PC-9 (cell line): ENCODE results near the gene LHX6. TPM values are rescaled to one million over a fixed set of nuclear protein-coding genes. Genes with fewer than 3 reads are reported as not detected.

Experiments used
- BruUV-seq: library from RNA; stranded (reverse); fragments of 400-500 nt; replicated peaks from 2 replicates; lab custom pipeline; 2021; lab: Mats Ljungman, UMichigan
- CTCF ChIA-PET: fragments of 300-600 bp; sonication (Branson Sonifier 250); formaldehyde crosslinking; loops from one replicate; lab custom pipeline; 2022; ENCODE audit warnings: antibody characterized with exemption; lab: Charles Lee
- POLR2A ChIA-PET: fragments of 300-600 bp; sonication (Branson Sonifier 250); formaldehyde crosslinking; loops from one replicate; lab custom pipeline; 2022; ENCODE audit warnings: antibody characterized with exemption; ENCODE audit not compliant: unreplicated experiment; lab: Charles Lee
- DNase-seq, 2 experiments: peaks; one replicate each; pipeline versions ENCODE4 v3.0.0 to v3.0.0-alpha.2; 2015 to 2022; ENCODE audit warnings: mixed read lengths in 1 of 2
- H2AFZ ChIP-seq: fragments of 200-600 bp; sonication (generic); 2 replicates; pipeline ENCODE4 v1.8.1; 2017; ENCODE audit warnings: antibody characterized with exemption
- H3F3A ChIP-seq: fragments of 200-600 bp; sonication (generic); 2 replicates; pipeline ENCODE4 v1.8.1; 2017; ENCODE audit warnings: antibody characterized with exemption, mild to moderate bottlenecking, low read depth; ENCODE audit not compliant: insufficient read depth
- H3K27ac ChIP-seq: fragments of 200-600 bp; sonication (generic); 2 replicates; pipeline ENCODE4 v1.6.1; 2016; ENCODE audit warnings: mixed run types
- H3K27me3 ChIP-seq: fragments of 200-600 bp; sonication (generic); 2 replicates; pipeline ENCODE4 v1.6.1; 2016; ENCODE audit warnings: low read depth, mixed run types; ENCODE audit not compliant: insufficient read depth
- H3K36me3 ChIP-seq: fragments of 200-600 bp; sonication (generic); 2 replicates; pipeline ENCODE4 v1.6.1; 2016; ENCODE audit warnings: low read depth, mixed run types
- H3K4me1 ChIP-seq: fragments of 200-600 bp; sonication (generic); replicated peaks from 2 replicates; pipeline ENCODE4 v1.6.1; 2016; ENCODE audit warnings: mixed run types; ENCODE audit not compliant: insufficient read depth
- H3K4me2 ChIP-seq: fragments of 200-600 bp; sonication (generic); 2 replicates; pipeline ENCODE4 v1.6.1; 2017; ENCODE audit warnings: mixed run types
- H3K4me3 ChIP-seq: fragments of 200-600 bp; sonication (generic); 2 replicates; pipeline ENCODE4 v1.6.1; 2016; ENCODE audit warnings: mixed run types
- H3K79me2 ChIP-seq: fragments of 200-600 bp; sonication (generic); 2 replicates; pipeline ENCODE4 v1.6.1; 2017; ENCODE audit warnings: low read depth, mixed run types
- H3K9me2 ChIP-seq: fragments of 200-600 bp; sonication (generic); 2 replicates; pipeline ENCODE4 v1.8.1; 2017; ENCODE audit warnings: mild to moderate bottlenecking; ENCODE audit not compliant: insufficient read depth
- H3K9me3 ChIP-seq: fragments of 200-600 bp; sonication (generic); 2 replicates; pipeline ENCODE4 v1.8.1; 2016; ENCODE audit warnings: low read depth; ENCODE audit not compliant: insufficient read depth
- H4K20me1 ChIP-seq: fragments of 200-600 bp; sonication (generic); 2 replicates; pipeline ENCODE4 v1.8.1; 2017; ENCODE audit not compliant: insufficient read depth
- EZH2 ChIP-seq: fragments of 200-600 bp; sonication (generic); IDR thresholded peaks from 2 replicates; pipeline ENCODE4 v1.8.0; 2017; ENCODE audit warnings: antibody characterized with exemption, low read depth
- intact Hi-C: fragments of 100-400 bp; cut with micrococcal nuclease; formaldehyde crosslinking; loops from one replicate; pipeline ENCODE4 v1.10.0; 2022; ENCODE audit not compliant: unreplicated experiment
- total RNA-seq: library from RNA; stranded (reverse); gene quantifications from 2 replicates; pipeline ENCODE4 v1.2.3, GENCODE V29; 2021
- TF ChIP-seq, protein P1 (sequence below): fragments of 200-600 bp; sonication (generic); conservative IDR thresholded peaks from 2 replicates; pipeline ENCODE4 v1.6.1; 2017; ENCODE audit warnings: mixed run types, antibody characterized with exemption, mild to moderate bottlenecking, moderate library complexity

LHX6 gene
- total RNA-seq, 1 experiment from 2014 or later, result not detected

DNA sequence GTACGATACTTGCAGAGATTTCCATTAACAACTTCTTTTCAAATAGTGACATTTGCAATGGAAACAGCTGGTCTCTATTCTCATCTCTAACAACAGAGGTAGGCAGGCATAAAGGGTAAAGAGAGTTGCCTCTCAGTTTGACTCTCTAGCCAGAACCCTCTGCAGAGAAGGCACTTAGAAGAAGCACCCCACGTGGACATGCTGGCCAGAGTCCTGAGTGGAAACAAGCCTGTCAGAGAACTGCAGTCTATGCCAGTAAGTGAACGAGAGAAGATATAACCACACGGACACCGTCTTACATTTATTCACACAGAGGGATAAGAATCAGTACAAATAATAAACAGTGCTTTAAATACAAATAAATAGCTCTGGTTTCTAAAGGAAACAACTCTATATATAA is 11.0 kb upstream of the LHX6 start:
- H3K4me2 ChIP-seq, result no peak overlapping the region
- H3K27me3 ChIP-seq, result no peaks in the 10 kb centered on the region
- H2AFZ ChIP-seq, result no peak overlapping the region
- H3K9me3 ChIP-seq, result no peaks in the 10 kb centered on the region
- DNase-seq, result no peak
- H3K79me2 ChIP-seq, result no peaks in the 10 kb centered on the region
- H4K20me1 ChIP-seq, result peaks cover 3% of the 10 kb centered on the region; the same call in 1 of the 2 replicates
- no peaks in the 10 kb centered on the region for H3K9me2 ChIP-seq
- ChIA-PET POLR2A (no interaction called here), CTCF (no interaction called here)
- intact Hi-C loops, result no loop called here
- no peaks in the 10 kb centered on the region; the same call in 1 of the 2 replicates for H3K36me3 ChIP-seq
- no TSS peak for BruUV-seq
- no peak overlapping the region for H3K4me3 ChIP-seq
- TF ChIP-seq EZH2, result no peak
- TF ChIP-seq, protein P1, sequence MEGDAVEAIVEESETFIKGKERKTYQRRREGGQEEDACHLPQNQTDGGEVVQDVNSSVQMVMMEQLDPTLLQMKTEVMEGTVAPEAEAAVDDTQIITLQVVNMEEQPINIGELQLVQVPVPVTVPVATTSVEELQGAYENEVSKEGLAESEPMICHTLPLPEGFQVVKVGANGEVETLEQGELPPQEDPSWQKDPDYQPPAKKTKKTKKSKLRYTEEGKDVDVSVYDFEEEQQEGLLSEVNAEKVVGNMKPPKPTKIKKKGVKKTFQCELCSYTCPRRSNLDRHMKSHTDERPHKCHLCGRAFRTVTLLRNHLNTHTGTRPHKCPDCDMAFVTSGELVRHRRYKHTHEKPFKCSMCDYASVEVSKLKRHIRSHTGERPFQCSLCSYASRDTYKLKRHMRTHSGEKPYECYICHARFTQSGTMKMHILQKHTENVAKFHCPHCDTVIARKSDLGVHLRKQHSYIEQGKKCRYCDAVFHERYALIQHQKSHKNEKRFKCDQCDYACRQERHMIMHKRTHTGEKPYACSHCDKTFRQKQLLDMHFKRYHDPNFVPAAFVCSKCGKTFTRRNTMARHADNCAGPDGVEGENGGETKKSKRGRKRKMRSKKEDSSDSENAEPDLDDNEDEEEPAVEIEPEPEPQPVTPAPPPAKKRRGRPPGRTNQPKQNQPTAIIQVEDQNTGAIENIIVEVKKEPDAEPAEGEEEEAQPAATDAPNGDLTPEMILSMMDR, result no peak
- H3K4me1 ChIP-seq, result no peaks in the 10 kb centered on the region
- no peak overlapping the region for H3K27ac ChIP-seq
- no peaks in the 10 kb centered on the region; the same call in 1 of the 2 replicates for H3F3A ChIP-seq

DNA sequence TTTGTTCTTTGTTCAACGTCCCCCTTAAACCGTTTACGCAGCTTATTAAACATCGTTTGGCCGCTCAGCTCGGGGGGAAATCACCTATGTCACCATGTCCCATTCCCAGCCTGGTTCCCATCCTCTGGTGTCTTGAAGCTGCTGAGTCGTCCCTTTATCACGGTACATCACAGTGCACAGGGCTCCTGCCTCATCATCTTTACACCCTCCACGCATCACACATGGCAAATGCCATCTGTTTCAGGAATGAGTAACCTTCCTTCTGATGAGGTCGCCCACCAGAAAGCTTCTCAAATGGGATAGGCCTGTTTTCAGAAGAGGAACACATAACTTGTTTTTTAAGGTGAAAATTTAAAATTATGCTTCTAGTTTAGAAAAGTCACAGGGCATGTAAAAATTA is 7.9 kb upstream of the LHX6 start:
- Histone ChIP-seq H3K27ac (no peak overlapping the region), H3K9me3 (no peaks in the 10 kb centered on the region), H3F3A (no peaks in the 10 kb centered on the region; the same call in 1 of the 2 replicates), H3K9me2 (no peaks in the 10 kb centered on the region), H3K4me3 (no peak overlapping the region), H4K20me1 (no peaks in the 10 kb centered on the region; the same call in 1 of the 2 replicates), H3K27me3 (peaks cover 8% of the 10 kb centered on the region; the same call in 1 of the 2 replicates), H2AFZ (no peak overlapping the region), H3K4me1 (no peaks in the 10 kb centered on the region), H3K4me2 (no peak overlapping the region), H3K79me2 (no peaks in the 10 kb centered on the region), H3K36me3 (no peaks in the 10 kb centered on the region; the same call in 1 of the 2 replicates)
- TF ChIP-seq, protein P1, result no peak
- TF ChIP-seq EZH2, result no peak
- BruUV-seq, result no TSS peak
- DNase-seq, result no peak
- CTCF ChIA-PET, result no interaction called here
- POLR2A ChIA-PET, result no interaction called here
- intact Hi-C loops, result no loop called here

- no peak overlapping the region for H3K4me3 ChIP-seq
- no peaks in the 10 kb centered on the region for H3K36me3 ChIP-seq
- DNase-seq, result no peak
- TF ChIP-seq EZH2, result no peak
- TF ChIP-seq, protein P1, result no peak
- ChIA-PET POLR2A (no interaction called here), CTCF (no interaction called here)
- intact Hi-C loops, result no loop called here
- no peaks in the 10 kb centered on the region; the same call in 1 of the 2 replicates for H4K20me1 ChIP-seq
- H3K4me1 ChIP-seq, result no peaks in the 10 kb centered on the region
- BruUV-seq, result no TSS peak
- no peaks in the 10 kb centered on the region for H3K9me3 ChIP-seq
- H3K27ac ChIP-seq, result no peak overlapping the region
- no peak overlapping the region for H3K4me2 ChIP-seq
- no peaks in the 10 kb centered on the region; the same call in 1 of the 2 replicates for H3F3A ChIP-seq
- no peaks in the 10 kb centered on the region for H3K9me2 ChIP-seq
- peaks cover 32% of the 10 kb centered on the region for H3K27me3 ChIP-seq
- H3K79me2 ChIP-seq, result no peaks in the 10 kb centered on the region
- no peak overlapping the region for H2AFZ ChIP-seq
Measured at GRCh38 chr9:122234022-122234748, 5.4 kb upstream of the LHX6 start.
